GM12872 (cell line): ENCODE data around the gene ERCC4.

Experiments
- CTCF ChIP-seq: IDR thresholded peaks from 3 replicates; pipeline ENCODE4 v1.5.1; 2011; ENCODE audit warnings: low read depth, mild to moderate bottlenecking, low read length, moderate library complexity; ENCODE audit not compliant: insufficient read depth

ERCC4 gene

GRCh38 chr16:13950821-13951547 is 31.0 kb downstream of the ERCC4 start:
- TF ChIP-seq CTCF, result no peak

- TF ChIP-seq CTCF, result no peak
Measured at GRCh38 chr16:13951611-13952010, 31.7 kb downstream of the ERCC4 start.

- no peak for TF ChIP-seq CTCF
Measured at GRCh38 chr16:13953501-13953900, 33.5 kb downstream of the ERCC4 start.

GRCh38 chr16:13956635-13957196 is 36.8 kb downstream of the ERCC4 start:
- no peak for TF ChIP-seq CTCF

GRCh38 chr16:13957197-13958078 is 37.5 kb downstream of the ERCC4 start:
- no peak for TF ChIP-seq CTCF

- TF ChIP-seq CTCF, result no peak
Measured at GRCh38 chr16:13958474-13958873, 38.5 kb downstream of the ERCC4 start.

- TF ChIP-seq CTCF, result no peak
Measured at GRCh38 chr16:13959626-13960025, 39.7 kb downstream of the ERCC4 start.
